GM06990 (cell line): ENCODE measurements around the gene ZFHX3.

Source experiments
- DNase-seq: peaks from one replicate; pipeline ENCODE4 v3.0.0-alpha.2; 2011; ENCODE audit not compliant: insufficient read length; ENCODE audit errors: extremely low read depth
- H3K27me3 ChIP-seq: replicated peaks from 2 replicates; pipeline ENCODE4 v1.6.0; 2011; ENCODE audit warnings: low read length; ENCODE audit not compliant: control insufficient read depth, insufficient read depth
- H3K36me3 ChIP-seq: 2 replicates; pipeline ENCODE4 v1.5.1; 2011; ENCODE audit warnings: low read length; ENCODE audit not compliant: control insufficient read depth, insufficient read depth
- H3K4me3 ChIP-seq: replicated peaks from 2 replicates; pipeline ENCODE4 v1.5.1; 2011; ENCODE audit warnings: low read depth, mild to moderate bottlenecking, control low read depth, low read length
- CTCF ChIP-seq: IDR thresholded peaks from 2 replicates; pipeline ENCODE4 v1.5.1; 2011; ENCODE audit warnings: low read length, control low read depth, mild to moderate bottlenecking, inconsistent platforms; ENCODE audit not compliant: insufficient read depth, poor library complexity, severe bottlenecking

The ZFHX3 gene

GRCh38 chr16:73071131-73071940, 23.4 kb upstream of the ZFHX3 start:
- no peak for TF ChIP-seq CTCF
- Histone ChIP-seq H3K36me3 (no peaks in the 10 kb centered on the region), H3K27me3 (no peaks in the 10 kb centered on the region; the same call in none of the 2 replicates), H3K4me3 (0 out of 2 replicates have a peak overlapping the region, but pooled peaks have one; percentile 8)
- DNase-seq, result no peak

- no peak for TF ChIP-seq CTCF
- no peak for DNase-seq
- peaks cover 2% of the 10 kb centered on the region for H3K27me3 ChIP-seq
- no peaks in the 10 kb centered on the region for H3K36me3 ChIP-seq
- no peak overlapping the region for H3K4me3 ChIP-seq
These were observed 21.8 kb upstream of the ZFHX3 start for GRCh38 chr16:73069581-73070262.

GRCh38 chr16:73068541-73069401, 20.8 kb upstream of the ZFHX3 start:
- Histone ChIP-seq H3K36me3 (no peaks in the 10 kb centered on the region), H3K27me3 (peaks cover 2% of the 10 kb centered on the region), H3K4me3 (no peak overlapping the region)
- TF ChIP-seq CTCF, result no peak
- no peak for DNase-seq

- no peak for DNase-seq
- TF ChIP-seq CTCF, result no peak
- Histone ChIP-seq H3K27me3 (peaks cover 4% of the 10 kb centered on the region), H3K4me3 (no peak overlapping the region), H3K36me3 (no peaks in the 10 kb centered on the region)
These were observed 20.0 kb upstream of the ZFHX3 start for GRCh38 chr16:73067671-73068540.

- DNase-seq, result no peak
- TF ChIP-seq CTCF, result no peak
- no peaks in the 10 kb centered on the region for H3K36me3 ChIP-seq
- H3K27me3 ChIP-seq, result peaks cover 9% of the 10 kb centered on the region
- H3K4me3 ChIP-seq, result no peak overlapping the region
These were observed 19.2 kb upstream of the ZFHX3 start for GRCh38 chr16:73066927-73067670.
